H1 (cell line): Measurements from ENCODE around the gene RAMP3. TPM values are rescaled to one million over a fixed set of nuclear protein-coding genes. Genes with fewer than 3 reads are reported as not detected.
A peak's percentile ranks its signal among the peaks of the same experiment; 100 is the strongest.

Experiments used
- CTCF ChIA-PET: fragments of 300-600 bp; sonication (Branson Sonifier 250); formaldehyde crosslinking; loops from one replicate; lab custom pipeline; 2021; ENCODE audit not compliant: partially characterized antibody; lab: Charles Lee
- POLR2A ChIA-PET: fragments of 300-600 bp; sonication (Branson Sonifier 250); formaldehyde crosslinking; loops from one replicate; lab custom pipeline; 2021; ENCODE audit warnings: inconsistent platforms; ENCODE audit not compliant: partially characterized antibody; lab: Charles Lee
- DNase-seq, 2 experiments: peaks; one replicate each; pipeline versions ENCODE4 v3.0.0 to v3.0.0-alpha.2; 2010 to 2022; ENCODE audit warnings: low spot score in 2 of 2, low read depth in 1 of 2, mixed read lengths in 1 of 2
- FAIRE-seq: peaks from 2 replicates; lab custom pipeline; 2011; peaks lifted over from hg19 to GRCh38; lab: Jason Lieb, UNC
- H2AFZ ChIP-seq: 2 replicates; pipeline ENCODE4 v1.8.1; 2012; ENCODE audit warnings: low read length, inconsistent platforms
- H2AK5ac ChIP-seq: 2 replicates; pipeline ENCODE4 v1.6.1; 2013; ENCODE audit warnings: low read depth, low read length
- H2BK120ac ChIP-seq: replicated peaks from 2 replicates; pipeline ENCODE3; 2013; ENCODE audit warnings: low read depth, low read length, inconsistent platforms
- H2BK12ac ChIP-seq: 2 replicates; pipeline ENCODE4 v1.6.1; 2013; ENCODE audit warnings: low read depth, low read length
- H2BK15ac ChIP-seq: 2 replicates; pipeline ENCODE4 v1.6.1; 2013; ENCODE audit warnings: low read length
- H2BK20ac ChIP-seq: 2 replicates; pipeline ENCODE4 v1.6.1; 2013; ENCODE audit warnings: low read length
- H2BK5ac ChIP-seq: 2 replicates; pipeline ENCODE4 v1.6.1; 2013; ENCODE audit warnings: low read depth, low read length
- H3K14ac ChIP-seq: 2 replicates; pipeline ENCODE4 v1.6.1; 2013; ENCODE audit warnings: inconsistent platforms; ENCODE audit not compliant: insufficient read length
- H3K18ac ChIP-seq: 2 replicates; pipeline ENCODE4 v1.6.1; 2013; ENCODE audit warnings: low read length; ENCODE audit errors: extremely low read depth
- H3K23ac ChIP-seq: 2 replicates; pipeline ENCODE4 v1.6.1; 2013; ENCODE audit warnings: inconsistent platforms; ENCODE audit not compliant: insufficient read length
- H3K23me2 ChIP-seq: 2 replicates; pipeline ENCODE4 v1.6.1; 2013; ENCODE audit warnings: low read depth, low read length
- H3K27ac ChIP-seq: 2 replicates; pipeline ENCODE4 v1.6.1; 2011; ENCODE audit warnings: low read depth, low read length, inconsistent platforms
- H3K27me3 ChIP-seq, 4 experiments: replicated peaks in 1 of 4; 1 replicate in 1 of 4; 2 replicates in 3 of 4; pipeline versions ENCODE4 v1.6.1 to v1.8.1; 2011 to 2013; ENCODE audit warnings: low read length in 3 of 4, mild to moderate bottlenecking in 3 of 4, inconsistent platforms in 2 of 4, mixed read lengths in 2 of 4, moderate library complexity in 1 of 4; ENCODE audit not compliant: control insufficient read depth in 3 of 4, insufficient read depth in 3 of 4; ENCODE audit errors: extremely low read depth in 1 of 4
- H3K36me3 ChIP-seq, 4 experiments: 2 replicates each; pipeline versions ENCODE4 v1.6.1 to v1.8.1; 2011 to 2013; ENCODE audit warnings: mild to moderate bottlenecking in 4 of 4, low read length in 3 of 4, moderate library complexity in 2 of 4, control low read depth in 1 of 4, inconsistent platforms in 1 of 4; ENCODE audit not compliant: insufficient read depth in 4 of 4, control insufficient read depth in 2 of 4
- H3K4ac ChIP-seq: replicated peaks from 2 replicates; pipeline ENCODE3; 2013; ENCODE audit warnings: low read length, low read depth, mixed read lengths, inconsistent platforms; ENCODE audit not compliant: insufficient read length
- H3K4me1 ChIP-seq, 4 experiments: replicated peaks in 1 of 4; 1 replicate in 1 of 4; 2 replicates in 3 of 4; pipeline versions ENCODE4 v1.6.1 to v1.8.1; 2011 to 2013; ENCODE audit warnings: low read length in 3 of 4, inconsistent platforms in 2 of 4, mixed read lengths in 1 of 4; ENCODE audit not compliant: insufficient read depth in 4 of 4, control insufficient read depth in 3 of 4
- H3K4me2 ChIP-seq, 2 experiments: 2 replicates each; pipeline versions ENCODE4 v1.6.1 to v1.8.1; 2011 to 2013; ENCODE audit warnings: low read depth in 2 of 2, low read length in 2 of 2, control low read depth in 1 of 2, inconsistent platforms in 1 of 2, mild to moderate bottlenecking in 1 of 2; ENCODE audit not compliant: insufficient read depth in 1 of 2
- H3K4me3 ChIP-seq, 4 experiments: fragments of 200-600, 300-600 bp in 1 of 4; sonication (generic), shearing (Covaris generic), sonication (Bioruptor Twin) in 1 of 4; 2 replicates each; pipeline versions ENCODE4 v1.5.1 to v1.8.1; 2011 to 2016; ENCODE audit warnings: low read length in 4 of 4, low read depth in 3 of 4, control low read depth in 2 of 4, inconsistent platforms in 2 of 4, mild to moderate bottlenecking in 2 of 4, mixed read lengths in 1 of 4, moderate library complexity in 1 of 4; ENCODE audit not compliant: insufficient read depth in 2 of 4; ENCODE audit errors: extremely low read depth in 1 of 4
- H3K56ac ChIP-seq: replicated peaks from 2 replicates; pipeline ENCODE3; 2013; ENCODE audit warnings: low read depth, mild to moderate bottlenecking, mixed read lengths, low read length, inconsistent platforms; ENCODE audit not compliant: insufficient read length
- H3K79me1 ChIP-seq: 2 replicates; pipeline ENCODE4 v1.6.1; 2013; ENCODE audit warnings: low read depth, low read length, control low read depth
- H3K79me2 ChIP-seq, 2 experiments: 2 replicates each; pipeline versions ENCODE4 v1.6.1 to v1.8.1; 2012 to 2013; ENCODE audit warnings: low read length in 2 of 2, mild to moderate bottlenecking in 2 of 2, inconsistent platforms in 1 of 2; ENCODE audit not compliant: insufficient read depth in 2 of 2, control insufficient read depth in 1 of 2
- H3K9ac ChIP-seq, 4 experiments: replicated peaks in 1 of 4; 1 replicate in 1 of 4; 2 replicates in 3 of 4; pipeline versions ENCODE4 v1.6.1 to v1.8.1; 2011 to 2013; ENCODE audit warnings: low read depth in 3 of 4, low read length in 3 of 4, control low read depth in 2 of 4, mild to moderate bottlenecking in 2 of 4, moderate library complexity in 2 of 4, inconsistent platforms in 1 of 4; ENCODE audit errors: extremely low read depth in 1 of 4
- H3K9me3 ChIP-seq, 2 experiments: 2 replicates each; pipeline versions ENCODE4 v1.6.1 to v1.8.1; 2012 to 2013; ENCODE audit warnings: mild to moderate bottlenecking in 2 of 2, moderate library complexity in 2 of 2, control low read depth in 1 of 2, inconsistent platforms in 1 of 2, low read depth in 1 of 2, low read length in 1 of 2, mixed read lengths in 1 of 2; ENCODE audit not compliant: insufficient read depth in 2 of 2
- H4K20me1 ChIP-seq, 2 experiments: replicated peaks in 1 of 2; 2 replicates each; pipeline versions ENCODE3 to v1.8.1; 2011 to 2013; ENCODE audit warnings: inconsistent platforms in 2 of 2, low read length in 2 of 2, mild to moderate bottlenecking in 1 of 2; ENCODE audit not compliant: insufficient read depth in 2 of 2, control insufficient read depth in 1 of 2
- H4K5ac ChIP-seq: 2 replicates; pipeline ENCODE4 v1.6.1; 2013; ENCODE audit warnings: low read length, low read depth, mixed read lengths, inconsistent platforms; ENCODE audit not compliant: insufficient read length
- H4K8ac ChIP-seq: 2 replicates; pipeline ENCODE4 v1.8.0; 2013; ENCODE audit warnings: mild to moderate bottlenecking, moderate library complexity, low read length, inconsistent platforms; ENCODE audit not compliant: insufficient read depth; ENCODE audit errors: extremely low read depth
- H4K91ac ChIP-seq: replicated peaks from 2 replicates; pipeline ENCODE3; 2013; ENCODE audit warnings: low read length, mixed read lengths, inconsistent platforms; ENCODE audit not compliant: insufficient read length
- BRCA1 ChIP-seq: IDR thresholded peaks from 2 replicates; pipeline ENCODE4 v1.6.1; 2012; ENCODE audit warnings: low read depth, low read length, improper control_type of control experiment
- EZH2 ChIP-seq: fragments of 200-600 bp; sonication (generic); IDR thresholded peaks from 2 replicates; pipeline ENCODE4 v1.7.1; 2012; ENCODE audit warnings: low read depth, mild to moderate bottlenecking, moderate library complexity, low read length, inconsistent platforms; ENCODE audit not compliant: severe bottlenecking
- GABPA ChIP-seq: IDR thresholded peaks from 2 replicates; pipeline ENCODE4 v1.6.1; 2011; ENCODE audit warnings: mild to moderate bottlenecking, low read length, moderate library complexity, borderline replicate concordance; ENCODE audit not compliant: insufficient read depth
- HDAC2 ChIP-seq, 2 experiments: fragments of 300-600 bp in 1 of 2; sonication (generic) in 1 of 2; IDR thresholded peaks; 2 replicates each; pipeline ENCODE4 v1.6.1; 2011 to 2012; ENCODE audit warnings: low read depth in 2 of 2, low read length in 2 of 2, mild to moderate bottlenecking in 2 of 2, moderate library complexity in 2 of 2, borderline replicate concordance in 1 of 2, inconsistent platforms in 1 of 2
- NRF1 ChIP-seq: IDR thresholded peaks from 2 replicates; pipeline ENCODE4 v1.6.1; 2011; ENCODE audit warnings: mild to moderate bottlenecking, low read depth, low read length, improper control_type of control experiment
- POLR2A ChIP-seq, 2 experiments: IDR thresholded peaks; 1 replicate in 1 of 2; 2 replicates in 1 of 2; pipeline ENCODE4 v1.6.1; 2011; ENCODE audit warnings: low read depth in 2 of 2, low read length in 2 of 2, mild to moderate bottlenecking in 2 of 2; ENCODE audit errors: control extremely low read depth in 1 of 2
- SIN3A ChIP-seq, 2 experiments: IDR thresholded peaks in 1 of 2; conservative IDR thresholded peaks in 1 of 2; 2 replicates each; pipeline ENCODE4 v1.6.1; 2011 to 2012; ENCODE audit warnings: low read length in 2 of 2, improper control_type of control experiment in 1 of 2, low read depth in 1 of 2, mild to moderate bottlenecking in 1 of 2
- SP2 ChIP-seq: IDR thresholded peaks from 2 replicates; pipeline ENCODE4 v1.6.1; 2012; ENCODE audit warnings: mild to moderate bottlenecking, low read length, inconsistent platforms
- TEAD4 ChIP-seq: IDR thresholded peaks from 2 replicates; pipeline ENCODE4 v1.6.1; 2012; ENCODE audit warnings: low read depth, low read length, inconsistent platforms, mixed read lengths
- WGBS, 2 experiments: shearing (Covaris generic) in 1 of 2; methylation state at CpG; one replicate each; pipeline versions ENCODE4 v1.1.6 to v1.1.7; 2013 to 2015; ENCODE audit warnings: low lambda C conversion rate in 2 of 2, mixed read lengths in 2 of 2, inconsistent platforms in 1 of 2, low coverage in 1 of 2, missing lambda C conversion rate in 1 of 2; ENCODE audit not compliant: insufficient replicate concordance in 2 of 2, insufficient coverage in 1 of 2, insufficient read length in 1 of 2; ENCODE audit errors: extremely low coverage in 1 of 2, missing lambda C conversion rate in 1 of 2; 5-methylcytosine and 5-hydroxymethylcytosine counted together
- polyA plus RNA-seq, 7 experiments: library from polyadenylated mRNA; depleted of rRNA in 3 of 7; stranded (reverse) in 5 of 7; unstranded in 2 of 7; fragments of >200 nt in 5 of 7; fragments of 200-250 nt in 2 of 7; gene quantifications; 1 replicate in 5 of 7; 2 replicates in 1 of 7; 4 replicates in 1 of 7; pipeline versions ENCODE4 v1.2.1 to v1.2.3, GENCODE V29; 2011 to 2013; ENCODE audit warnings: missing spikeins in 2 of 7, mixed read lengths in 2 of 7
- total RNA-seq: library from RNA; stranded (reverse); fragmentation: NEBNext Ultra II Directional; extraction: Animal tissue kit (Norgen Biotek cat#: 25700); gene quantifications from 2 replicates; pipeline ENCODE4 v1.2.1, GENCODE V29; 2021
- TF ChIP-seq, protein P1 (sequence below): IDR thresholded peaks from 2 replicates; pipeline ENCODE4 v1.6.1; 2012; ENCODE audit warnings: inconsistent platforms
- TF ChIP-seq, protein P2 (sequence below): IDR thresholded peaks from 2 replicates; pipeline ENCODE4 v1.6.1; 2012; ENCODE audit warnings: low read length, inconsistent platforms

Gene RAMP3
- total and polyA plus RNA-seq, 2 of the 8 experiments (the other 6 are each of a cell fraction or from before 2014, with no cell fraction given) = 0.88 to 0.98 TPM

DNA sequence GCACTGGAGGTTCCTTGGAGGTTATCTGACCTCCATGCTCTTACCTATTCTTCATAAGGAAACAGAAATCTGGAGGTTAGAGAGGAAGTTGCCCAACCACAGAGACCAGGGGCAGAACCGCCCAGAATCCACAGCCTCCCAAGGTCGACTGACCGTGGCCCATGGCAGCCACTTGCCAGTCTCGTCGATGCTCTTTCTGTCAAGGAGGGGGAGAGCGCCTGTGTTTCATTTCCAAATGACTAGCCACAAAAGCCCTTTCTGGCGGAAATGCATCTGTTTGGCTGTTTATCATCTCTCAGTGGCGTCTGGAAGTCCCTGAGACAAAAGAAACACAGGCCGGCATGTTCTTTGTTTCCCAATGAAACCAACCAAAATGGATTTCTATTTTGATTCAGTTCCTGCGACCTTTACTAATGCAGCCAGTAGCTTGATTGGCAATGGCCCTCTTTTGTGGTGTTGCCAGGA lies 2.9 kb downstream of the RAMP3 start:
- H3K23me2 ChIP-seq = peaks cover 6% of the 10 kb centered on the region
- H3K4me1 ChIP-seq = peaks cover 0 to 5% (median 0%) of the 10 kb centered on the region in 4 experiments; a peak in 2 of 7 replicates
- H2BK5ac ChIP-seq = no peak overlapping the region
- peaks cover 0 to 24% (median 16%) of the 10 kb centered on the region in 4 experiments; a peak in 5 of 7 replicates for H3K27me3 ChIP-seq
- no peak overlapping the region for H3K9ac ChIP-seq
- ChIA-PET POLR2A (no interaction called here), CTCF (interaction anchor here (1.1 kb wide), 2 partner anchors 20 to 101 kb away, joined by 4 read pairs; no protein-coding TSS in a partner anchor)
- no peak overlapping the region for H2BK120ac ChIP-seq
- no peak overlapping the region for H4K91ac ChIP-seq
- no peaks in the 10 kb centered on the region for H3K36me3 ChIP-seq
- FAIRE-seq (no peak), DNase-seq (no peak)
- no peaks in the 10 kb centered on the region for H3K79me1 ChIP-seq
- no peak overlapping the region for H3K56ac ChIP-seq
- no peak overlapping the region for H2BK12ac ChIP-seq
- H2AFZ ChIP-seq = 0 out of 2 replicates have a peak overlapping the region, but pooled peaks have one; percentile 76
- H3K9me3 ChIP-seq = no peaks in the 10 kb centered on the region; a peak in 1 of 4 replicates
- 77% methylated on average over 10 of the region's 10 CpGs; no CpG with 5 or more reads in 1 of the 2 experiments for whole genome bisulfite sequencing, 2 experiments
- H4K5ac ChIP-seq = no peak overlapping the region
- no peak overlapping the region for H3K18ac ChIP-seq
- no peak overlapping the region for H2BK20ac ChIP-seq
- H3K27ac ChIP-seq = no peak overlapping the region
- H3K4me3 ChIP-seq = no peak overlapping the region
- H2BK15ac ChIP-seq = no peak overlapping the region
- H3K14ac ChIP-seq = no peak overlapping the region
- no peak overlapping the region for H4K8ac ChIP-seq
- no peaks in the 10 kb centered on the region for H3K79me2 ChIP-seq
- H3K4me2 ChIP-seq = no peak overlapping the region
- no peak overlapping the region for H3K23ac ChIP-seq
- no peak overlapping the region for H2AK5ac ChIP-seq
- H3K4ac ChIP-seq = no peak overlapping the region
- peaks cover 0 to 4% of the 10 kb centered on the region in 2 experiments for H4K20me1 ChIP-seq
- TF ChIP-seq GABPA (no peak), POLR2A (IDR thresholded peaks at IDR 0.05; ENCODE audit: control extremely low read depth in 1 of 2, low read depth in 2 of 2, low read length in 2 of 2) (no peak), SIN3A (conservative IDR thresholded peaks at IDR 0.05 in 1 of 2, IDR thresholded peaks at IDR 0.05 in 1 of 2; ENCODE audit: low read depth in 1 of 2, low read length in 2 of 2) (no peak), TEAD4 (no peak), EZH2 (no peak), SP2 (no peak), BRCA1 (no peak), NRF1 (no peak), HDAC2 (IDR thresholded peaks at IDR 0.05; ENCODE audit: borderline replicate concordance in 1 of 2, low read depth in 2 of 2, low read length in 2 of 2) (no peak)
- TF ChIP-seq, protein P1, sequence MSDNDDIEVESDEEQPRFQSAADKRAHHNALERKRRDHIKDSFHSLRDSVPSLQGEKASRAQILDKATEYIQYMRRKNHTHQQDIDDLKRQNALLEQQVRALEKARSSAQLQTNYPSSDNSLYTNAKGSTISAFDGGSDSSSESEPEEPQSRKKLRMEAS = no peak
- TF ChIP-seq, protein P2, sequence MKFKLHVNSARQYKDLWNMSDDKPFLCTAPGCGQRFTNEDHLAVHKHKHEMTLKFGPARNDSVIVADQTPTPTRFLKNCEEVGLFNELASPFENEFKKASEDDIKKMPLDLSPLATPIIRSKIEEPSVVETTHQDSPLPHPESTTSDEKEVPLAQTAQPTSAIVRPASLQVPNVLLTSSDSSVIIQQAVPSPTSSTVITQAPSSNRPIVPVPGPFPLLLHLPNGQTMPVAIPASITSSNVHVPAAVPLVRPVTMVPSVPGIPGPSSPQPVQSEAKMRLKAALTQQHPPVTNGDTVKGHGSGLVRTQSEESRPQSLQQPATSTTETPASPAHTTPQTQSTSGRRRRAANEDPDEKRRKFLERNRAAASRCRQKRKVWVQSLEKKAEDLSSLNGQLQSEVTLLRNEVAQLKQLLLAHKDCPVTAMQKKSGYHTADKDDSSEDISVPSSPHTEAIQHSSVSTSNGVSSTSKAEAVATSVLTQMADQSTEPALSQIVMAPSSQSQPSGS = no peak
